HG03439 (cell line): Measurements from ENCODE around the gene TMEM109.
A peak's percentile ranks its signal among the peaks of the same experiment; 100 is the strongest.

Experiments used
- ATAC-seq: cut with Tn5 transposase; IDR thresholded peaks from one replicate; pipeline ENCODE4 v1.9.1; 2021; ENCODE audit warnings: mild to moderate bottlenecking, moderate library complexity; ENCODE audit not compliant: unreplicated experiment

Gene TMEM109

GRCh38 chr11:60878245-60879101 lies 35.5 kb upstream of the TMEM109 start:
- ATAC-seq: no peak

DNA sequence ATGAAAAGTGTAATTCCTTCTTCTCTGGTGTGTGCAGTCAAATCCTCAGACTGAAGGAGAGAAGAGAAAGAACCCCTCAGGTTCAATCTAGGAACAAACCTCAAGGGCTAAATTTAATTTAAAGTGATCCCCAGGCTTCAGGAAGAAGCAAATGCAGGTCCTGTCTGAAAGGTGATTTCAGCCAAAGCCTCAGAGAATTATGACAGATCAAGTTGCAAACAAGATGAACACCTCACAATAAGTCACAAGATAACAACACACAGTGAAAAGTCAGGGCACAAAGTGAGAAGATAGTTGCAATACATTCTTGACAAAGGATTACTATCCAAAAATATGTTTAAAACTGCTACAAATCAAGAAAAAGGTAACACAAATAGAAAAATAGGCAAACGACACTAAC lies 34.9 kb upstream of the TMEM109 start:
- no peak for ATAC-seq

GRCh38 chr11:60879971-60880588 lies 33.9 kb upstream of the TMEM109 start:
- ATAC-seq: no peak

DNA sequence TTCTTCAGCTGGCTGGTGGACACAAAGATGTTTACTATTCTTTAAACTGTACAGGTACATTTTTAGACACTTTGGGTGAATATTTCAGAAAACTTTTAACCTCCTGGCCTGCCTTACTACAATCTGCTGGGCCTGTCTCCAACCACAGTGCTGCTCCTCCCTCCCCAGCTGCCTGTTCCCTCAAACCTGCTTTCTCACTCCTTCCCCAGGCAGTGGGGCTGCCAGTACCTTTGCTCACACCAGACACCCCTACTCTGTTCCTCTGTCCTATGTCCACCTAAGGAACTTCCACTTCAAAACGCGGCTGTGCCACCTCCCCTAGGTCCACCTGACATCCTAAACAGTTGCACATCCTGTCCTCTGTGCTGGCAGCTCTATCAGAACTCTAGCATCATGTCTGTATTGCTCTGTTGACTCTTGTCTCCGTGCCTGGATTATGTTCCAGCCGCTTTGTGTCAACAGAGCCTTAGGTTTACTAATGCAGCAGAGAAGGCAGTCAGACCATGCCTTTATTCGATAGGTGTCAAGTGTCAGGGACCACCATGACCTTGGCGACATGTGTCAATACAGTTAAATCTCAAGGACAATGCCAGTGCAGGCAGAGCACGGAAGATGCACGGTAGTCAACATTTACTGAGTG lies 33.2 kb upstream of the TMEM109 start:
- ATAC-seq: no peak

DNA sequence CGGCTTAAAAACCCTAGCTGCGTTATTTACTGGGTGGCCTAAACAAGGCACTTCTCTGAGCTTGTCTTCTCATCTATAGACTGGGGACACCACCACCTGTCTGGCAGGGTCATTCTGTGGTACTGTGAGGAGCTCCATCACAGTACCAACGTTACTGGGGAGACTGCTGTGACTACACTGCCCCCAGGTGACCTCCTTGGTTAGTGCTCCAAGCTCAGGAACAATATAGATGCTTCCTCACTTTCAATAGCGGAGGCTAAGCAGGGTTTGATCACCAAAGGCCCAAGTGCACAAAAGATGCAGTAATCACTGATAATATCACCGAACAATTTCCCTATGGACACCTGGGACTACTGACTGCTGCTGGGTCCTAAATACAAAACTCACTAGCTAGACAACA lies 26.4 kb upstream of the TMEM109 start:
- ATAC-seq: no peak

DNA sequence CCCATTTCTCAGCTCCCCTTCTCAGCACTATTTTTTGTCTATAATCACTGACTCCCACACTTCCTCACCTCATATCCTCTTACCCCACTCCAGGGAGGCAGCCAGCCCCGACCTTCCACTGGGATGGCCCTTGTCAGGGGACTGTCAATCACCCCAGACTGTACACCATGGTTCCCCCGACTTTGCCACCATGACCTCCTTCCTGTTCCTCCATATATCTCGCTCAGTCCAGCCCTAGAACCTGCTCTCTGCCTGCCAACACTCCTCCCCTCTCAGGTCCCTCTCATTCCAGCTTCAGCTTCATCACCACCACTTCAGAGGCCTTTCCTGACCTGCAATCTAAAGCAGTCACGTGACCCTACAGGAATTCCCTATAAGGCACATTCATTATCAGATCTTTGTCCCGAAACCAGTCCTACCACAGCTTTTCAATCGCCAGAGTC lies 24.1 kb upstream of the TMEM109 start:
- no peak for ATAC-seq

- no peak for ATAC-seq
Observed at GRCh38 chr11:60890696-60891095, 23.3 kb upstream of the TMEM109 start.

- no peak for ATAC-seq
Observed at GRCh38 chr11:60891103-60891741, 22.7 kb upstream of the TMEM109 start.

DNA sequence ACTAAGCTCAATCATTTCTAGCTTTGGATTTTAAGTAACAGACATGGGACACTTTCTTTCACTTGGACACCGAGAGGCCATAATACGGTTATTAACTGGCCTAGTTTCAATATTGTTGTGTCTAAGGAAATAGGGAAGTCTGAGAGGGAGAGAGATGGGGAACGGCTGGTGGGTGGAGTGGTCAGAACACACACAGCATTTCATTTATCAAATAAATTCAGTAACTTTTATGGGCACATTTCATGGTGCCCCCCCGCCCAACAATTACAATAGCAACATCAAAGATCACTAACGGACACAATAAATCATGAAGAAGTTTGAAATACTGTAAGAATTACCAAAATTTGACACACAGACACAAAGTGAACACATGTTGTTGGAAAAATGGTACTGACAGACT lies 18.3 kb upstream of the TMEM109 start:
- ATAC-seq: no peak

DNA sequence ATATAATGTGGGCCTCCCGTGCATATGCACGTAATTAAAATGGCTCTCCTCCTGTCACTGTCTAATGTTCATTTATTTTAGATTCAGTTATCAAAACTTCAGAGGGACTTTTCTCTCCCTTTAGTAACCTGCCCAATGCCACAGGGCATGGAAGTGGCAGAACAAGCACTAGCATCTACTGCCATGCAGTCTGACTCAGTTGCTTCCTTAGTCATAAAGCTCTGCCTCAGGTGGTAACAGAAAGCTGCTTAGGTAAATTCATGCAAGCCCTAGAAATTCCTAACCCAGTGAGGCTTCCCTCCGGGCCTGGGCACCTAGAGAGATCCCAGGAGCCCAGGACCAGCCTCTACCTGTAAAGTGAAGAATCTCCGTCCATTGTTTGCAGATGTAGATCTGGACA lies 16.5 kb upstream of the TMEM109 start:
- no peak for ATAC-seq

GRCh38 chr11:60899046-60899936 lies 14.7 kb upstream of the TMEM109 start:
- no peak for ATAC-seq

DNA sequence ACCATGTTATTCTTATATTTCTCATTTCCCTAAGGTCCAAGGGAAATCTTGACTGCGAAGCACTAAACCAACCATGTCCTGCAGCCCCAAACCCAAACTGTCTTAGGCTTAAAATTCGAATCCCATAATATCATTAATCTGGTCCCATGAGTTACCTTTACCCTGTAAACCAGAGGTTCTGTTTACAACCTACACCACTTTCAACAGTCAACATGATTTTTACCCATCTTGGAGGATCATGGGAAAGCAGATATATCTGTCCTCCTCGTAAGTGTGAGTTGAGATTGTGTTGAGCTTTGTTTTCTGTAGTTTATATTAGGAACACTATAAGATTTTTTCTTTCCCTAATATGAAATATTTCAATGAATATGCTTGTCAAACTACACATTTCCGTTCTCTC lies 14.0 kb upstream of the TMEM109 start:
- no peak for ATAC-seq

DNA sequence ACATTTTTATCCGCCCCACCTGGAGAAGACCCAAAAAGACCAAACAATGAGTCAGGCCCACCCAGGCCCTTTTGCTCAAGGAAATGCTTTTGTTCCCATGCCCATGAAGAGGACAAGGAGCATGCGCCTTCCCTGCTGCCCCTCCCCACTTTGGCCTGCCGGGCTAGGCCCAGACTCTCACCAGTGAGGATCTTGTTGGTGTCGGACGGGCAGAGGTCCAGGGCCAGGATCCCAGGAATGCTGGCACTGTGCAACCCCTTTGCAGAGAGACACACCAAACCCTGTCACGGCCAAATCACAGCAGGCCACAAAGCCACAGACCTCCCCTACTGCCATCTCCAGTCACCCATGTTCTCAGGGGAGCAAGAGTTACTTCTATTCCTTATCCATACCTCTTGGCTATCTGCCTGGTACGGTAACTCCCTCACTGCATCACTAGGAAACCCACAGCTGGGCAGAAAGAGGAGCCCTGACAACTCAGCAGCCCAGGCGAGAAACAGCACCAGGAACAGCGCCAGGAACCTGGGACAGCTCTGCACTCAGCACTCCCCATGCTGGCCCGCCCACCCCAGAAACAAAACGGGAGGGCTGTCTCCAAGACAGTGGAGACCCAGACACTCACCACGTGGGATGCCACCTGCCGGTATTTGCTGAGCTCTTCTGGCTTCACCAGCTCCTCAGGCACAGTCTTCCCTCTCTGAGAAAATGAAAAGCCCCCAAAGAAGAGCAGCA lies 13.1 kb upstream of the TMEM109 start:
- ATAC-seq: no peak

GRCh38 chr11:60902625-60903024 lies 11.3 kb upstream of the TMEM109 start:
- no peak for ATAC-seq

DNA sequence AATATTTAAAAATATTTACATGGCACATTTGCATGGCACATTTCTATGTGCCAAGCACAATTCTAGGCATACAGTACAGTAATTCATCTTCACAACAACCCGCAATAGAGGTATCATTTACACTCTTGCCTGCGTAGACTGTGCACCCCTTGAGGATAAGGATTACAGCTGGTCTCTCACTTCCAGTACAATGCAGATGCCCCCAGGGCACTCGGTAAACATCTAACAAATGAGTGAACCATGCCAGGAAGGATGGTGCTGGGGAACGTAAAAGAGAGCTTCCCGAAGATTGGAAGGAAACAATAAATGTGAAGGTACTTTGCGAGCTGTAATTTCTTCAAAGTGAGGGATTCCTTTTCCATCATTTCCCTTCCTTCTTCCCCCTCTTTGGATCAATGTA lies 8.9 kb upstream of the TMEM109 start:
- no peak for ATAC-seq

DNA sequence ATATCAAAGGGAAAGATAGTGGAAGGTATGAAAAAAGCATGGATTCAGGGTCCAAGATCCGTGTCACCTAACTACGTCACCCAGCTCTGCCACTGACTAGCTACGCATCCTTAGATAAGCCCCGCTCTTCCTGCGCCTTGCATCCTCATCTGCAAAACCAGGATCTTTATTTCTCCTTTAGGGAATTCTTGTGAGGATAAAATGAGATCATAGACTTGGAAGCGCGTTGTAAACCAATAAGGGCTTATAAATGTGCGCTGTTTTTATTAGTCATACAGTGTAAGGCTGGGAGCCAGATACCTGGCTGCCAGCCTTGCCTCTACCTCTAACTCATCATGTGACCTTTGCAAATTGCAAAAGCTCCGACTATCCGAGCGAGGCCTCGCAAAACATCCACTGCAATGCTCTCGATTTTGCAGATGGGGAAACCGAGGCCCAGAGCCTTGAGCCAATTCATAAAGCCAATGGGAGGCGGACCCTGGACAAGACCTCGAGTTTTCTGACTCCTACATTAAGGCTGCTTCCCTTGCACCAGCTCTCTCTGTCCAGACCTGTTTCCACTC lies 8.3 kb upstream of the TMEM109 start:
- no peak for ATAC-seq

DNA sequence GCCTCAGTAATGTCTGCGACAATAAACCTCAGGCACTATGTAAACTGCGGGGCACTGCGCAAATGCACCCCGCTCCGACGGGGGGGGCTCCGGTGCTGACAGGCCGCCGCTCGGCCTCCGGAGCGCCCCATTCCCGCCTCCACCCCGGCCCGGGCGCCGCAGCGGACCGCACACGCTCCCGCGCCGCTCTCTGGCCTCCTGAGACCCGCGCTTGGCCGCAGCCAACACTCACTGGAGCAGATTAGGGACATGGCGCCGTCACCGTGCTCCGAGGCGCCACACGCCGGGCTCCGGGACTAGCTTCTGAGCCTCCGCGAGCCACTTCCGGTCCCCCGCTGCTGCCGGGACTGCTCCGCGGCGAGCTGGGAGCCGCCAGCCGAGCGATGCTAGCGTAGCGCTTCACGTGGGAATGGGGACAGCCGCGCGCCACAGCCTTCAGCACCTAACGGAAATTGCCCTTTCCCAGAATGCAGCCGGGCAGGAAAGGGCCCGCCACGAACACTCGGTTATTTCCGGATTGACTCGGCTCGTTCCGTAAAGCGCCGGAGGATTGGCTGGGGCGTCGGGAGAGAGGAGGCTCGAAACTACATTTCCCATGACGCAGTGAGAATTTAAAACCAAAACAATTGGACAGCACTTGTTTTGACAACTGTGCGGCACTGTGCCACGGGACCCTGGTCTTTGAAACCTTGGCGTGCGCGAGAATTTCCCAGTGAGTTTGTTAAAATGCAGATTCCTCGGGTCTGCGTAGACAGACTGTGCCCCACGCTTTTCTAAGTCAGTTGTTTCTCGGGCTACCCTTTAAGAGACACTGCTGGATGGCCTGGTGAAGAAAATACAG lies 7.6 kb upstream of the TMEM109 start, which contains the start of gene PRPF19:
PRPF19 (minus strand) TSS at position 454 of the 841 bp plus-strand sequence; CDS start at position 251, 203 bp downstream.
- peak; percentile 74 for ATAC-seq

DNA sequence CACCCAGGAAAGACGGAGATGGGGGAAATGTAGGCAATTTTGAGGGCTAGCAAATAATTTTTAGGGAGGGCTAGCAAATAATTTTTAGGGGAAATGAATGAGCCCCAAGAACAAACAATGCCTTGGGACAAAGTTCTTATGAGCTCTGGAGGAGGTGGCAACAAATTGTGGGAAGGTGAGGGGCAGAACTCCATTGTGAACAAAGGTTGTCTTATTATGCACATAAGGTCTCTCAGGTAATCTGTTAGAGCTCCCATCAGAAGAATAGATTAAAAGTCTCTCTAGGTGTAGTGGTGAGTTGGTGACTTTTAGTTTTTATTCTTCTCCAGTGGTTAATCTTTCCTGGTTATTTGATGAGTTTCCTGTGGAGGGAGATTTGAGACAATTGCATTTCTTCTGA lies 5.2 kb upstream of the TMEM109 start:
- no peak for ATAC-seq
